GM12878 (cell line): ENCODE data around the gene PACS1. TPM values are rescaled to one million over a fixed set of nuclear protein-coding genes. Genes with fewer than 3 reads are reported as not detected.

Experiments used
- BHLHE40 ChIP-seq, 2 experiments: fragments of 450-650 bp in 1 of 2; IDR thresholded peaks; 2 replicates each; pipeline ENCODE4 v1.6.1; 2011 to 2017; ENCODE audit warnings: low read depth in 2 of 2, borderline replicate concordance in 1 of 2, improper control_type of control experiment in 1 of 2, low read length in 1 of 2, mild to moderate bottlenecking in 1 of 2
- CEBPZ ChIP-seq: fragments of 150-350 bp; IDR thresholded peaks from 2 replicates; pipeline ENCODE4 v1.6.1; 2016; ENCODE audit warnings: low read depth, low read length
- E2F4 ChIP-seq: IDR thresholded peaks from 2 replicates; pipeline ENCODE4 v1.6.1; 2012; ENCODE audit warnings: low read depth, low read length, improper control_type of control experiment
- ETV6 ChIP-seq, 2 experiments: fragments of 450-650 bp in 1 of 2; IDR thresholded peaks in 1 of 2; conservative IDR thresholded peaks in 1 of 2; 2 replicates each; pipeline ENCODE4 v1.6.1; 2014; ENCODE audit warnings: antibody characterized with exemption in 1 of 2, borderline replicate concordance in 1 of 2, low read depth in 1 of 2, mild to moderate bottlenecking in 1 of 2, moderate library complexity in 1 of 2
- MAX ChIP-seq: IDR thresholded peaks from 2 replicates; pipeline ENCODE4 v1.6.1; 2012; ENCODE audit warnings: low read depth, low read length, improper control_type of control experiment
- MLLT1 ChIP-seq: fragments of 450-650 bp; IDR thresholded peaks from 2 replicates; pipeline ENCODE4 v1.6.1; 2016; ENCODE audit warnings: mild to moderate bottlenecking
- MYC ChIP-seq: IDR thresholded peaks from 2 replicates; pipeline ENCODE4 v1.6.1; 2011; ENCODE audit warnings: mild to moderate bottlenecking, low read length, moderate library complexity, inconsistent platforms; ENCODE audit not compliant: insufficient read depth, insufficient replicate concordance, insufficient read length, severe bottlenecking
- NR2C1 ChIP-seq: fragments of 450-650 bp; IDR thresholded peaks from 2 replicates; pipeline ENCODE4 v1.6.1; 2017; ENCODE audit warnings: antibody characterized with exemption, mild to moderate bottlenecking, moderate library complexity
- PKNOX1 ChIP-seq: fragments of 450-650 bp; IDR thresholded peaks from 2 replicates; pipeline ENCODE4 v1.6.1; 2016; ENCODE audit warnings: mild to moderate bottlenecking
- POLR2AphosphoS2 ChIP-seq: IDR thresholded peaks from 2 replicates; pipeline ENCODE4 v1.6.1; 2011; ENCODE audit warnings: low read depth, mild to moderate bottlenecking, low read length, improper control_type of control experiment, moderate library complexity
- RAD51 ChIP-seq: fragments of 450-650 bp; IDR thresholded peaks from 2 replicates; pipeline ENCODE4 v1.6.1; 2016; ENCODE audit warnings: moderate library complexity, mild to moderate bottlenecking, inconsistent platforms
- RUNX3 ChIP-seq: IDR thresholded peaks from 2 replicates; pipeline ENCODE4 v1.6.1; 2012; ENCODE audit warnings: low read length, inconsistent platforms
- SMAD5 ChIP-seq: IDR thresholded peaks from 2 replicates; pipeline ENCODE4 v1.6.1; 2016; ENCODE audit warnings: antibody characterized with exemption, low read depth
- SP1 ChIP-seq: IDR thresholded peaks from one replicate; pipeline ENCODE4 v1.6.1; 2011; ENCODE audit warnings: low read depth, low read length
- SPI1 ChIP-seq: IDR thresholded peaks from 2 replicates; pipeline ENCODE4 v1.6.1; 2011; ENCODE audit warnings: low read depth, mild to moderate bottlenecking, low read length, moderate library complexity, borderline replicate concordance; ENCODE audit not compliant: insufficient read depth
- ZNF207 ChIP-seq: fragments of 450-650 bp; IDR thresholded peaks from 2 replicates; pipeline ENCODE4 v1.6.1; 2014; ENCODE audit warnings: antibody characterized with exemption, mild to moderate bottlenecking, borderline replicate concordance
- polyA plus RNA-seq, 11 experiments: library from polyadenylated mRNA; depleted of rRNA in 4 of 11; unstranded in 6 of 11; stranded (reverse) in 5 of 11; fragments of >200 nt; fragmentation: Nextera tagmentation in 4 of 11; fragmentation: Illumina TruSeq in 1 of 11; extraction: Ambion mirVana in 4 of 11; extraction: Trizol in 1 of 11; gene quantifications; 1 replicate in 1 of 11; 2 replicates in 10 of 11; pipeline versions ENCODE4 v1.2.1 to v1.2.3, GENCODE V29; 2011 to 2016; ENCODE audit warnings: inconsistent platforms in 2 of 11, missing spikeins in 2 of 11, low read depth in 1 of 11
- total RNA-seq, 4 experiments: library from RNA; depleted of rRNA in 3 of 4; stranded (reverse); fragments of >200 nt in 3 of 4; fragmentation: Illumina TruSeq in 1 of 4; extraction: Trizol in 1 of 4; gene quantifications; 2 replicates each; pipeline versions ENCODE4 v1.2.1 to v1.2.3, GENCODE V29; 2013 to 2021

Gene PACS1
- total and polyA plus RNA-seq, 10 of the 15 experiments (the other 5 are each of a cell fraction or from before 2014, with no cell fraction given) = 1.1 to 74.3 (median 17.9) TPM

GRCh38 chr11:66045177-66045639, 24.9 kb upstream of the PACS1 start (continued):
- TF ChIP-seq BHLHE40 (IDR thresholded peaks at IDR 0.05; ENCODE audit: borderline replicate concordance in 1 of 2, low read depth in 2 of 2, low read length in 1 of 2) (no peak), ETV6 (conservative IDR thresholded peaks at IDR 0.05 in 1 of 2, IDR thresholded peaks at IDR 0.05 in 1 of 2; ENCODE audit: borderline replicate concordance in 1 of 2, low read depth in 1 of 2) (no peak), MLLT1 (no peak), ZNF207 (no peak), SMAD5 (no peak), E2F4 (no peak), NR2C1 (no peak), RUNX3 (no peak), PKNOX1 (no peak), SP1 (peak; percentile 42), RAD51 (no peak), MYC (no peak), CEBPZ (no peak), MAX (no peak), POLR2AphosphoS2 (no peak), SPI1 (no peak)
